Activated T-cell treated with anti-CD3 and anti-CD28 coated beads, Interleukin-2, amount 50 U/mL, for 24 hours (primary cell): ENCODE measurements around the gene MUC22.
"Not testable (repeated sequence)": the region's sequence is repeated elsewhere in the genome, so short reads cannot be mapped to it uniquely, and the experiment has no call there.

Experiments
- DNase-seq: peaks from one replicate; pipeline ENCODE4 v3.0.0-alpha.2; 2020
- H3K27ac Mint-ChIP-seq: 2 replicates; pipeline ENCODE4 v1.8.0; 2020; ENCODE audit warnings: mild to moderate bottlenecking, mixed read lengths
- H3K27me3 Mint-ChIP-seq: 2 replicates; pipeline ENCODE4 v1.8.0; 2020; ENCODE audit warnings: mixed read lengths
- H3K36me3 Mint-ChIP-seq: 2 replicates; pipeline ENCODE4 v1.8.0; 2020; ENCODE audit warnings: low read depth, mixed read lengths
- H3K4me1 Mint-ChIP-seq: 2 replicates; pipeline ENCODE4 v1.8.0; 2020; ENCODE audit warnings: low read depth, mixed read lengths
- H3K4me3 Mint-ChIP-seq: 2 replicates; pipeline ENCODE4 v1.8.0; 2020; ENCODE audit warnings: mild to moderate bottlenecking, moderate library complexity, mixed read lengths
- H3K9me3 Mint-ChIP-seq: 2 replicates; pipeline ENCODE4 v1.8.0; 2020; ENCODE audit warnings: mixed read lengths

The MUC22 gene

DNA sequence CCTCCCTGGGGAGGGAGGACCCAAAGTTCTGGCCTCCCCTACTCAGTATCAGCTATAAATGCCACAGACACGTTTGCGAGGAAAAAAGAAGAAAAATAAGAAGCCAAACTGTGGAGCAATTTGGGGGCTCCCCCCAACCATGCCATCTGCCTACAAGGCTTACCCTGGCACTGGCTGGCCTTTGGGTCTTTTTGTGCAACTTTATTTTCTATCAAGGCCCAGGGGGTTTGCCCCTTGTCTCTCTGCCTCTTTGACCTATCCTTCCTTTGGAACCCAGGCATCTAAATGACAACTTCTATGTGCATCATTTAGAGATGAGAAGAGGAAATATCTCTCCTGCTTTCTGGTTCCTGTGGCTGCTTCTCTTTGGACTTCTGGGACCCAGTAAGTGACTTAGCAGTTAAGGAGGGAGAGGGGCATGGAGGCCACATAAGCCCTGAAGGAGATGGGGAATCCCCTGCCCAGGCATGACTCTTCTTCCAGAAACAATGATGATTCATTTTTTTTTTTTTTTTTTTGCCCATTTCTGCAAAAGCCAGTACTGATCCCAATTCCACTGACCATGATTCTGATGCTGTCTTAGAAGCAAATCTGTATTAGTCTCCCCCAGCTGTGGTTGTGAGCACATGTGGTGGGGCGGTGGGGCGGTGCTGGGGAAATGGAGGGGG lies at the start of gene MUC22:
TSS of gene MUC22 (plus strand) at position 82 of the 668 bp plus-strand sequence. CDS start at position 315, 233 bp downstream.
- Mint-ChIP-seq H3K27ac (no peak within 1 kb of the TSS), H3K36me3 (no peaks in the 10 kb centered on the region), H3K27me3 (peaks cover 49% of the 10 kb centered on the region), H3K9me3 (no peaks in the 10 kb centered on the region), H3K4me3 (no peak within 1 kb of the TSS), H3K4me1 (peaks cover 22% of the 10 kb centered on the region)
- no peak for DNase-seq

GRCh38 chr6:30960907-30961673 lies 49.2 kb upstream of the MUC22 start:
- peaks cover 8% of the 10 kb centered on the region for H3K4me1 Mint-ChIP-seq
- DNase-seq = no peak
- H3K27me3 Mint-ChIP-seq = peaks cover 34% of the 10 kb centered on the region
- H3K27ac Mint-ChIP-seq = no peak overlapping the region
- no peaks in the 10 kb centered on the region for H3K36me3 Mint-ChIP-seq
- H3K9me3 Mint-ChIP-seq = no peaks in the 10 kb centered on the region
- no peak overlapping the region for H3K4me3 Mint-ChIP-seq

GRCh38 chr6:30962716-30963115 lies 47.6 kb upstream of the MUC22 start:
- H3K27me3 Mint-ChIP-seq = peaks cover 37% of the 10 kb centered on the region
- H3K4me1 Mint-ChIP-seq = peaks cover 8% of the 10 kb centered on the region
- no peak overlapping the region for H3K27ac Mint-ChIP-seq
- H3K4me3 Mint-ChIP-seq = no peak overlapping the region
- no peaks in the 10 kb centered on the region for H3K9me3 Mint-ChIP-seq
- no peaks in the 10 kb centered on the region for H3K36me3 Mint-ChIP-seq
- no peak for DNase-seq

DNA sequence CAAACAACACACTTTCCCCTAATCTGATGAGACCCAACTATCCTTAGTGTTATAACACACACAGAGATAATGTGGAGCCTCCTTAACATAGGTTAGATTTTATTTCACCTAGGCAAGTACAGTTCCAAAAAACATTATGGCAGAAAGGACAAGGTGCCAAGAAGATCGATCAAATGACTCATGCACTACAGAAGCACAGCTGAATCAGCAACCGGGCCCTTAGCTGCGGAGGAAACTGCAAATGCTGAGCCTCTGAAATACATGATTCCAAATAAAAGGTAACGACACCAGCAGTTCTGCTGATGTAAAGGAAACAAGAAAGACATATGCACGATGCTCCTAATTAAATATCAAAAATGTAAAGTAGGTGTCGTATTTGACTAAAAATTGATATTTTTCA lies 46.6 kb upstream of the MUC22 start:
- no peak overlapping the region for H3K4me3 Mint-ChIP-seq
- H3K36me3 Mint-ChIP-seq = no peaks in the 10 kb centered on the region
- no peak overlapping the region for H3K27ac Mint-ChIP-seq
- H3K9me3 Mint-ChIP-seq = no peaks in the 10 kb centered on the region
- H3K4me1 Mint-ChIP-seq = peaks cover 8% of the 10 kb centered on the region
- no peak for DNase-seq
- H3K27me3 Mint-ChIP-seq = peaks cover 34% of the 10 kb centered on the region

DNA sequence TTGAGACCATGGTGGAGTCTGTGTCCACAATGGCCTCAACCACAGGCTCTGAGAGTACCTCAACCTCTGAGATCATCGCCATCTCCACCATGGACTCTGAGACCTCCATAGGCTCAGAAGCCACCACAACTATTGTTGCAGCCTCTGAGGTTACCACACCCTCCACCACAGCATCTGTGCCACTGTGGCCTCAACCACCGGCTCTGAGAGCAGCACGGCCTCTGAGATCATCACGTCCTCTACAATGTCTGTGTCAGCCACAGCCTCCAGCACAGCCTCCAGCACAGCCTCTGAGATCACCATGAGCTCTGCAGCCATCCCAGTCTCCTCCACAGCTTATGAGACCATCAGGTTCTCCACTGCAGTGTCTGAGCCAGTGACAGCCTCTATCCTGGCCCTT lies 46.2 kb upstream of the MUC22 start:
- Mint-ChIP-seq H3K9me3 (no peaks in the 10 kb centered on the region), H3K27me3 (peaks cover 33% of the 10 kb centered on the region), H3K4me3 (no peak overlapping the region), H3K27ac (no peak overlapping the region), H3K36me3 (no peaks in the 10 kb centered on the region), H3K4me1 (peaks cover 8% of the 10 kb centered on the region)
- DNase-seq = no peak

DNA sequence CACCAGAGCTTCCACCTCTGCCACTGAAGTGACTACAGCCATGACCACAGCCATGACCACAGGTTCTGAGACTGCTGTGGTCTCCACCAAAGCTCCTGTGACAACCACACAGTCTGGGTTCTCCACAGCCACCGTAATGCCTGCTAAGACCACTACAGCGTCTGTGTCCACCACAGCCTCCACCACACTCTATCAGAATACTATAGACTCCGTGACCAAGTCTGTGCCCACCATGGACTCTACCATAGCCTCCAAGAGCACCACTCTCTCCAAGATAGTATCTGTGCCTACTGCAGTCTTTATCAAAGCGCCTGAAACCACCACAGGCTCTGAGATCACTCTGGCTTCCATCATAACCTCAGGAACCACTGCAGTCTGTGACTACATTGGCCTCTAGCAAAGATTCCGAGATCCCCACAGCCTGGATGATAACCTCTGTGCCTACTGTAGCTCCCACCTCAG lies 45.1 kb upstream of the MUC22 start:
- peaks cover 8% of the 10 kb centered on the region for H3K4me1 Mint-ChIP-seq
- DNase-seq = no peak
- no peaks in the 10 kb centered on the region for H3K9me3 Mint-ChIP-seq
- H3K27me3 Mint-ChIP-seq = peaks cover 35% of the 10 kb centered on the region
- H3K36me3 Mint-ChIP-seq = no peaks in the 10 kb centered on the region
- H3K27ac Mint-ChIP-seq = no peak overlapping the region
- H3K4me3 Mint-ChIP-seq = no peak overlapping the region

- Mint-ChIP-seq H3K36me3 (no peaks in the 10 kb centered on the region), H3K9me3 (no peaks in the 10 kb centered on the region), H3K27ac (no peak overlapping the region)
Measured at GRCh38 chr6:30966154-30966553, 44.1 kb upstream of the MUC22 start.

GRCh38 chr6:30969171-30969570 lies 41.1 kb upstream of the MUC22 start:
- H3K4me1 Mint-ChIP-seq = not testable (repeated sequence)

More at GRCh38 chr6:30966154-30966553, 44.1 kb upstream of the MUC22 start:
- Mint-ChIP-seq H3K27me3 (peaks cover 33% of the 10 kb centered on the region), H3K4me1 (peaks cover 8% of the 10 kb centered on the region), H3K4me3 (no peak overlapping the region)
- DNase-seq = no peak

GRCh38 chr6:30970946-30971345 lies 39.3 kb upstream of the MUC22 start:
- Mint-ChIP-seq H3K4me3 (no peak overlapping the region), H3K4me1 (no peaks in the 10 kb centered on the region), H3K27ac (no peak overlapping the region), H3K36me3 (no peaks in the 10 kb centered on the region), H3K9me3 (no peaks in the 10 kb centered on the region), H3K27me3 (peaks cover 25% of the 10 kb centered on the region)
- DNase-seq = no peak

More at GRCh38 chr6:30969171-30969570, 41.1 kb upstream of the MUC22 start:
- not testable (repeated sequence) for H3K9me3 Mint-ChIP-seq, H3K4me3 Mint-ChIP-seq, DNase-seq, H3K27ac Mint-ChIP-seq, H3K36me3 Mint-ChIP-seq
- peaks cover 39% of the 10 kb centered on the region for H3K27me3 Mint-ChIP-seq

GRCh38 chr6:30972816-30973215 lies 37.5 kb upstream of the MUC22 start:
- Mint-ChIP-seq H3K9me3 (no peaks in the 10 kb centered on the region), H3K36me3 (no peaks in the 10 kb centered on the region), H3K4me1 (no peaks in the 10 kb centered on the region), H3K4me3 (no peak overlapping the region), H3K27ac (no peak overlapping the region), H3K27me3 (peaks cover 21% of the 10 kb centered on the region)
- no peak for DNase-seq

DNA sequence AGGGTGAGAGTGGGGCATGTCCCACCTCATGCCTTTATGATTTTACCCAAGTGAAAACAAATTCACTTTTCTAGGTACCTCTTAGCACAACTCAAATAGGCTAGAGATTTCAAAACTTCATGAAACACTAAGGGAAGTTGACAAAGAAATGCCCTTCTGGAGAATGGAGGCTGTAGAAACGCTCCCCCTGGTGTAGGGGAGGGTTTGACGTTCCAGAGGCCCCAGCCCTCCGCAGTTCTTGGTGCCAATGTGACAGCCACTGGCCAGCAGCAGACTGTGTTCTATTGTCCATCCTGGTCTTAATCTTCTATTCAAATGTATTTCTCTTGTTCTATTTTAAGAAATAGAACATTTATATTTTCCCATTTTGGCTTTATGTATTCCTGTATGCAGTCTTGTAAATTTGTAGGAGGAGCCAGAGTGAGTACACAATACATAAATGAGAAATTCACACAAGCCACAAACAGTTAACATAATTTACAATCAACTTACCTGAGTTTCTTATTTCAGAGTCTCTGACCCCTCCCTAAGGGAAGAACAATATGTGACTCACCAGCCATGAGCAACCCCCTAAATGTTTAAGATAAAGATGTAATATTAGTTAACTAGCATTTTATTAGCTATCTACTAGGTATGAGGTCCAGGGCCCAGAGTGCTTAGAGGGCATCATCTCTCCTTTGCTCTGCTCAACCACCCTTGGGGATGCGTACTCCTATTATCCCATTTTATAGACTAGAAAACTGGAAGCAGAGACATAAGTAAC lies 35.6 kb upstream of the MUC22 start:
- Mint-ChIP-seq H3K9me3 (no peaks in the 10 kb centered on the region), H3K27ac (no peak overlapping the region), H3K4me1 (no peaks in the 10 kb centered on the region), H3K27me3 (peaks cover 22% of the 10 kb centered on the region), H3K36me3 (no peaks in the 10 kb centered on the region), H3K4me3 (no peak overlapping the region)
- DNase-seq = no peak

DNA sequence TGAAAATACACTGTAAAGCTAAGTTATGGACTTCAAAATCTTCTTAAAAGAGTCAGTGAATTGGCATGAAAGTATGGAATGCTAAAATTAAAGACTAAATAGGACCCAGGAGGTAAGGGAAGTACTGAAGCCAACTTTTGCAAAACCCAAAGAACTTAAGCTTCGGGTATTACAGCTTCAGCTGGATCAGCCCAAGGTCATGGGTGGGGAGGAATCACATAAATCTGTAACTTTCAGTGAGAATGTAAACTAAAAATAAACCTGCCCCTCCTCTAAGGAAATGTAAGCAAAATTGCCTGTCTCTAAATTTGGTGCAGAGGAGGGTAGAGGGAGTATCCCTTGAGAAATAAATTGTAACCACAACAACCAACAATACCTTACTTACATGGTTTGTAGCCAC lies 31.1 kb upstream of the MUC22 start:
- H3K4me3 Mint-ChIP-seq = no peak overlapping the region
- H3K4me1 Mint-ChIP-seq = peaks cover 4% of the 10 kb centered on the region
- H3K9me3 Mint-ChIP-seq = no peaks in the 10 kb centered on the region
- H3K27ac Mint-ChIP-seq = no peak overlapping the region
- no peak for DNase-seq
- peaks cover 37% of the 10 kb centered on the region for H3K27me3 Mint-ChIP-seq
- H3K36me3 Mint-ChIP-seq = no peaks in the 10 kb centered on the region

GRCh38 chr6:30979690-30980089 lies 30.6 kb upstream of the MUC22 start:
- Mint-ChIP-seq H3K4me1 (peaks cover 4% of the 10 kb centered on the region), H3K36me3 (no peaks in the 10 kb centered on the region), H3K27me3 (peaks cover 37% of the 10 kb centered on the region), H3K9me3 (no peaks in the 10 kb centered on the region), H3K27ac (no peak overlapping the region), H3K4me3 (no peak overlapping the region)
- DNase-seq = no peak

- no peaks in the 10 kb centered on the region for H3K9me3 Mint-ChIP-seq
- no peaks in the 10 kb centered on the region for H3K36me3 Mint-ChIP-seq
- no peak overlapping the region for H3K27ac Mint-ChIP-seq
- H3K4me3 Mint-ChIP-seq = no peak overlapping the region
- peaks cover 11% of the 10 kb centered on the region for H3K4me1 Mint-ChIP-seq
- peaks cover 39% of the 10 kb centered on the region for H3K27me3 Mint-ChIP-seq
- no peak for DNase-seq
Measured at GRCh38 chr6:30981942-30982772, 28.1 kb upstream of the MUC22 start.
